GM18502 (cell line): ENCODE data around the gene FSD1L.
"Not testable (repeated sequence)": the region's sequence is repeated elsewhere in the genome, so short reads cannot be mapped to it uniquely, and the experiment has no call there.

Experiments
- ATAC-seq: cut with Tn5 transposase; IDR thresholded peaks from one replicate; pipeline ENCODE4 v1.9.1; 2021; ENCODE audit warnings: mild to moderate bottlenecking; ENCODE audit not compliant: unreplicated experiment, poor library complexity

FSD1L gene

GRCh38 chr9:105535920-105536668 is 88.3 kb downstream of the FSD1L start:
- peak; percentile 74 for ATAC-seq

GRCh38 chr9:105539452-105539851 is 91.6 kb downstream of the FSD1L start:
- ATAC-seq = no peak

GRCh38 chr9:105541838-105542237 is 94.0 kb downstream of the FSD1L start:
- peak; percentile 96 for ATAC-seq

- no peak for ATAC-seq
Measured at GRCh38 chr9:105554042-105554441, 106.2 kb downstream of the FSD1L start.

GRCh38 chr9:105557804-105558610 is 110.2 kb downstream of the FSD1L start, which contains the start of gene FKTN:
TSS of gene FKTN (plus strand) at chr9:105558131. CDS start at chr9:105575033, 16,902 bp downstream.
- peak; percentile 95 for ATAC-seq

- no peak for ATAC-seq
Measured at GRCh38 chr9:105572455-105572854, 124.6 kb downstream of the FSD1L start.

- ATAC-seq = not testable (repeated sequence)
Measured at GRCh38 chr9:105579952-105580351, 132.1 kb downstream of the FSD1L start.

- not testable (repeated sequence) for ATAC-seq
Measured at GRCh38 chr9:105581550-105581949, 133.7 kb downstream of the FSD1L start.

- ATAC-seq = no peak
Measured at GRCh38 chr9:105593145-105593544, 145.3 kb downstream of the FSD1L start.
